NCI-H460 (cell line): Measurements from ENCODE around the gene NRAP. TPM values are rescaled to one million over a fixed set of nuclear protein-coding genes. Genes with fewer than 3 reads are reported as not detected.
A peak's percentile ranks its signal among the peaks of the same experiment; 100 is the strongest.

Source experiments
- DNase-seq: peaks from one replicate; pipeline ENCODE4 v3.0.0-alpha.2; 2016; ENCODE audit warnings: low read depth; ENCODE audit errors: extremely low read depth
- polyA plus RNA-seq: library from polyadenylated mRNA; depleted of rRNA; stranded (reverse); fragments of >200 nt; gene quantifications from 2 replicates; pipeline ENCODE4 v1.2.3, GENCODE V29; 2014; cell fraction: nucleus; rRNA removed
- total RNA-seq: library from RNA; depleted of rRNA; stranded (reverse); fragments of >200 nt; shearing (Covaris generic); gene quantifications from 2 replicates; pipeline ENCODE4 v1.2.3, GENCODE V29; 2014; rRNA removed

NRAP gene
- 2.7 and 3.0 TPM in 2 replicates for total RNA-seq
- polyA plus RNA-seq = 1.5 and 2.3 TPM in 2 replicates

GRCh38 chr10:113663908-113664307 is at the start of gene NRAP:
Gene NRAP, minus strand, starts transcription at chr10:113664041. Its CDS starts 159 bp downstream, at chr10:113663882.
- no peak for DNase-seq

- no peak for DNase-seq
These were observed 49.8 kb upstream of the NRAP start for GRCh38 chr10:113713640-113713982.

GRCh38 chr10:113712755-113713639 is 49.2 kb upstream of the NRAP start:
- DNase-seq = no peak

- no peak for DNase-seq
These were observed 48.2 kb upstream of the NRAP start for GRCh38 chr10:113712024-113712423.

- DNase-seq = no peak
These were observed 47.3 kb upstream of the NRAP start for GRCh38 chr10:113711142-113711541.

- no peak for DNase-seq
These were observed 45.5 kb upstream of the NRAP start for GRCh38 chr10:113709221-113709838.

- no peak for DNase-seq
These were observed 44.8 kb upstream of the NRAP start for GRCh38 chr10:113708640-113709039.

GRCh38 chr10:113706623-113707022 is 42.8 kb upstream of the NRAP start:
- DNase-seq = no peak

- DNase-seq = no peak
These were observed 41.5 kb upstream of the NRAP start for GRCh38 chr10:113705344-113705652.

- DNase-seq = peak; percentile 45
These were observed 40.9 kb upstream of the NRAP start for GRCh38 chr10:113704637-113705343.

- no peak for DNase-seq
These were observed 33.8 kb upstream of the NRAP start for GRCh38 chr10:113697595-113697994.

- no peak for DNase-seq
These were observed 31.9 kb upstream of the NRAP start for GRCh38 chr10:113695691-113696090.

- DNase-seq = no peak
These were observed 29.5 kb upstream of the NRAP start for GRCh38 chr10:113693348-113693747.

- no peak for DNase-seq
These were observed 28.4 kb upstream of the NRAP start for GRCh38 chr10:113692271-113692670.

- no peak for DNase-seq
These were observed 27.5 kb upstream of the NRAP start for GRCh38 chr10:113691381-113691780.

GRCh38 chr10:113690749-113691148 is 26.9 kb upstream of the NRAP start:
- DNase-seq = no peak

GRCh38 chr10:113689574-113689973 is 25.7 kb upstream of the NRAP start:
- DNase-seq = no peak

GRCh38 chr10:113689057-113689456 is 25.2 kb upstream of the NRAP start:
- DNase-seq = no peak

GRCh38 chr10:113687037-113687436 is 23.2 kb upstream of the NRAP start:
- DNase-seq = no peak

- no peak for DNase-seq
These were observed 22.2 kb upstream of the NRAP start for GRCh38 chr10:113686028-113686427.

GRCh38 chr10:113683300-113683699 is 19.5 kb upstream of the NRAP start:
- DNase-seq = no peak
